Vagina (tissue), 2 donors: Measurements from ENCODE around the gene CRYBA2.

Source experiments
- CTCF ChIP-seq, 3 experiments: fragments of 450-650 bp in 2 of 3; fragments of 200-600 bp in 1 of 3; sonication (generic) in 1 of 3; IDR thresholded peaks; one replicate each; pipeline ENCODE4 v1.5.1; 2017 to 2019; ENCODE audit warnings: antibody characterized with exemption in 3 of 3, mild to moderate bottlenecking in 2 of 3, moderate library complexity in 2 of 3
- POLR2A ChIP-seq, 2 donors: fragments of 450-650 bp; IDR thresholded peaks; one replicate each; pipeline ENCODE4 v1.6.1; 2017; ENCODE audit warnings: antibody characterized with exemption in 2 of 2, mild to moderate bottlenecking in 2 of 2, moderate library complexity in 2 of 2
- POLR2AphosphoS5 ChIP-seq, 2 donors: sonication (generic); formaldehyde crosslinking; IDR thresholded peaks; one replicate each; pipeline ENCODE4 v1.9.0; 2017; ENCODE audit warnings: antibody characterized with exemption in 2 of 2, mild to moderate bottlenecking in 2 of 2, low read depth in 1 of 2; ENCODE audit not compliant: insufficient read depth in 1 of 2

GRCh38 chr2:218985325-218986091 is 7.7 kb downstream of the CRYBA2 start:
- no peak for TF ChIP-seq POLR2AphosphoS5 (IDR thresholded peaks at IDR 0.05; ENCODE audit: insufficient read depth in 1 of 2, low read depth in 1 of 2)
- TF ChIP-seq CTCF (IDR thresholded peaks at IDR 0.05) = no peak
- TF ChIP-seq POLR2A (IDR thresholded peaks at IDR 0.05) = no peak
